Lung (tissue), 12 donors: Measurements from ENCODE around the gene STAG1. TPM values are rescaled to one million over a fixed set of nuclear protein-coding genes. Genes with fewer than 3 reads are reported as not detected.

Experiments used
- ATAC-seq: fragments of 200-7000 bp; cut with Tn5 transposase; one replicate; pipeline ENCODE4 v1.9.1; 2020; ENCODE audit warnings: moderate number of reproducible peaks; ENCODE audit not compliant: insufficient read depth, low FRiP score
- DNase-seq, 3 donors: peaks; one replicate each; pipeline ENCODE4 v3.0.0-alpha.2; 2013 to 2017
- H3K27ac ChIP-seq, 2 donors: one replicate each; pipeline ENCODE4 v1.5.1; 2013; ENCODE audit warnings: mild to moderate bottlenecking in 2 of 2, moderate library complexity in 2 of 2, control low read depth in 1 of 2, inconsistent platforms in 1 of 2, low read depth in 1 of 2, low read length in 1 of 2
- H3K27me3 ChIP-seq, 3 donors: one replicate each; pipeline ENCODE4 v1.5.1; 2013; ENCODE audit warnings: low read length in 2 of 3; ENCODE audit not compliant: control insufficient read depth in 3 of 3, insufficient read depth in 3 of 3
- H3K36me3 ChIP-seq, 4 donors: one replicate each; pipeline ENCODE4 v1.5.1; 2013; ENCODE audit warnings: low read length in 4 of 4, mild to moderate bottlenecking in 1 of 4, moderate library complexity in 1 of 4; ENCODE audit not compliant: control insufficient read depth in 4 of 4, insufficient read depth in 4 of 4
- H3K4me1 ChIP-seq, 5 donors: one replicate each; pipeline ENCODE4 v1.5.1; 2013; ENCODE audit warnings: low read length in 5 of 5, mild to moderate bottlenecking in 2 of 5, moderate library complexity in 1 of 5; ENCODE audit not compliant: control insufficient read depth in 5 of 5, insufficient read depth in 5 of 5
- H3K4me3 ChIP-seq: one replicate; pipeline ENCODE4 v1.5.1; 2013; ENCODE audit warnings: mild to moderate bottlenecking, control low read depth, moderate library complexity
- H3K9ac ChIP-seq, 2 donors: one replicate each; pipeline ENCODE4 v1.5.1; 2013; ENCODE audit warnings: low read length in 2 of 2, control low read depth in 1 of 2; ENCODE audit not compliant: insufficient read depth in 1 of 2
- H3K9me3 ChIP-seq, 4 donors: one replicate each; pipeline ENCODE4 v1.5.1; 2013; ENCODE audit warnings: low read length in 3 of 4, mild to moderate bottlenecking in 1 of 4, moderate library complexity in 1 of 4; ENCODE audit not compliant: control insufficient read depth in 4 of 4, insufficient read depth in 3 of 4
- CTCF ChIP-seq: IDR thresholded peaks from 2 replicates; pipeline ENCODE4 v1.5.1; 2012; ENCODE audit warnings: mild to moderate bottlenecking; ENCODE audit errors: control extremely low read depth, extremely low read depth
- WGBS, 2 donors: extraction: QIAGEN DNeasy Blood & Tissue Kit; methylation state at CpG; one replicate each; pipeline ENCODE4 v1.1.7; 2013; 5-methylcytosine and 5-hydroxymethylcytosine counted together
- polyA plus RNA-seq, 2 donors: library from polyadenylated mRNA; stranded (reverse); fragments of 200-250 nt; gene quantifications; one replicate each; pipeline ENCODE4 v1.2.1, GENCODE V29; 2013
- total RNA-seq, 2 donors: library from RNA; depleted of rRNA in 1 of 2; stranded (reverse); fragments of >200 nt in 1 of 2; gene quantifications; one replicate each; pipeline ENCODE4 v1.2.1, GENCODE V29; 2014 to 2021
- donor health status: control.
- donor health status: control.
- donor health status: Bipolar disorder and iron deficiency.
- donor health status: healthy.
- donor health status: DM: yes; HTN: yes; CAD: no.

Gene STAG1
- total and polyA plus RNA-seq, 4 donors, result 8.1 to 90.0 (median 20.5) TPM

- Histone ChIP-seq H3K9me3 (peaks cover 0 to 7% (median 6%) of the 10 kb centered on the region in 4 donors), H3K4me3 (no peak overlapping the region), H3K4me1 (no peaks in the 10 kb centered on the region), H3K27me3 (no peaks in the 10 kb centered on the region), H3K36me3 (peaks cover 7 to 22% (median 17%) of the 10 kb centered on the region in 4 donors), H3K9ac (no peak overlapping the region), H3K27ac (no peak overlapping the region)
- 97 to 98% methylated on average over 5 of the region's 5 CpGs for WGBS, 2 donors
- no peak for ATAC-seq
- DNase-seq, result no peak
- TF ChIP-seq CTCF, result no peak
These were observed 425.9 kb downstream of the STAG1 start for GRCh38 chr3:136326316-136326715.

GRCh38 chr3:136311968-136312367 lies 440.2 kb downstream of the STAG1 start:
- no peak for TF ChIP-seq CTCF
- WGBS, 2 donors, result 92 to 95% methylated on average over 5 of the region's 5 CpGs
- DNase-seq, result no peak

GRCh38 chr3:136311261-136311660 lies 440.9 kb downstream of the STAG1 start:
- Histone ChIP-seq H3K9ac (no peak overlapping the region), H3K9me3 (peaks cover 0 to 4% (median 0%) of the 10 kb centered on the region in 4 donors), H3K4me1 (no peaks in the 10 kb centered on the region), H3K27me3 (no peaks in the 10 kb centered on the region), H3K4me3 (no peak overlapping the region), H3K27ac (no peak overlapping the region), H3K36me3 (peaks cover 0 to 2% (median 0%) of the 10 kb centered on the region in 4 donors)
- DNase-seq, result no peak
- TF ChIP-seq CTCF, result no peak
- no peak for ATAC-seq
- 99 to 100% methylated on average over 2 of the region's 2 CpGs for whole genome bisulfite sequencing, 2 donors

More at GRCh38 chr3:136311968-136312367, 440.2 kb downstream of the STAG1 start:
- H3K36me3 ChIP-seq, result peaks cover 0 to 2% (median 0%) of the 10 kb centered on the region in 4 donors
- no peak overlapping the region for H3K27ac ChIP-seq
- no peaks in the 10 kb centered on the region for H3K27me3 ChIP-seq
- no peak overlapping the region for H3K4me3 ChIP-seq
- H3K9me3 ChIP-seq, result peaks cover 0 to under 1% (median 0%) of the 10 kb centered on the region in 4 donors
- no peak for ATAC-seq
- H3K4me1 ChIP-seq, result no peaks in the 10 kb centered on the region
- H3K9ac ChIP-seq, result no peak overlapping the region

- ATAC-seq, result no peak
These were observed 446.3 kb downstream of the STAG1 start for GRCh38 chr3:136305879-136306278.

More at GRCh38 chr3:136305879-136306278, 446.3 kb downstream of the STAG1 start:
- Histone ChIP-seq H3K4me3 (no peak overlapping the region), H3K9ac (no peak overlapping the region), H3K9me3 (peaks cover 0 to 4% (median under 1%) of the 10 kb centered on the region in 4 donors), H3K27ac (no peak overlapping the region), H3K27me3 (no peaks in the 10 kb centered on the region), H3K36me3 (peaks cover 5 to 7% (median 7%) of the 10 kb centered on the region in 4 donors), H3K4me1 (no peaks in the 10 kb centered on the region)
- TF ChIP-seq CTCF, result peak; percentile 27
- no peak for DNase-seq
- 71 to 85% methylated on average over 1 of the region's 1 CpG for WGBS, 2 donors
